Ovary (tissue), 9 donors: ENCODE measurements around the gene RMC1. TPM values are rescaled to one million over a fixed set of nuclear protein-coding genes. Genes with fewer than 3 reads are reported as not detected.
"Not testable (repeated sequence)": the region's sequence is repeated elsewhere in the genome, so short reads cannot be mapped to it uniquely, and the experiment has no call there.

Experiments used
- DNase-seq, 5 donors: peaks; one replicate each; pipeline ENCODE4 v3.0.0-alpha.2; 2019 to 2020
- H3K27ac ChIP-seq, 2 donors: fragments of 200-600 bp; one replicate each; pipeline versions ENCODE4 v1.5.1 to v1.8.0; 2019 to 2022
- H3K27me3 ChIP-seq: fragments of 200-600 bp; one replicate; pipeline ENCODE4 v1.8.0; 2022
- H3K36me3 ChIP-seq: fragments of 200-600 bp; sonication (generic); one replicate; pipeline ENCODE4 v1.5.1; 2019
- H3K4me1 ChIP-seq: one replicate; pipeline ENCODE4 v1.8.1; 2013; ENCODE audit warnings: mild to moderate bottlenecking, moderate library complexity; ENCODE audit not compliant: insufficient read depth
- H3K4me3 ChIP-seq: fragments of 200-600 bp; sonication (generic); one replicate; pipeline ENCODE4 v1.5.1; 2017
- H3K9me3 ChIP-seq, 2 donors: fragments of 200-600 bp in 1 of 2; sonication (generic) in 1 of 2; one replicate each; pipeline versions ENCODE4 v1.5.1 to v1.8.1; 2013 to 2019; ENCODE audit warnings: mild to moderate bottlenecking in 1 of 2, moderate library complexity in 1 of 2
- EP300 ChIP-seq: sonication (generic); formaldehyde crosslinking; IDR thresholded peaks from one replicate; pipeline ENCODE4 v1.6.1; 2017; ENCODE audit warnings: antibody characterized with exemption
- POLR2A ChIP-seq: fragments of 450-650 bp; IDR thresholded peaks from one replicate; pipeline ENCODE4 v1.6.1; 2017; ENCODE audit warnings: antibody characterized with exemption, mild to moderate bottlenecking, moderate library complexity
- WGBS, 3 donors: extraction: QIAGEN DNeasy Blood & Tissue Kit in 1 of 3; methylation state at CpG; one replicate each; pipeline versions ENCODE4 v1.1.5 to v1.1.7; 2013 to 2017; 5-methylcytosine and 5-hydroxymethylcytosine counted together
- intact Hi-C, 4 donors: fragments of 100-400 bp; cut with DNase I; formaldehyde crosslinking; loops; one replicate each; pipeline versions ENCODE4 v1.11.0 to v1.15.1; 2022 to 2023
- polyA plus RNA-seq, 2 donors: library from polyadenylated mRNA; stranded (reverse); fragments of 200-250 nt in 1 of 2; fragments of 350-450 nt in 1 of 2; fragmentation: Illumina TruSeq in 1 of 2; extraction: RNeasy Lipid Tissue Mini Kit (QIAGEN cat#74804) in 1 of 2; gene quantifications; one replicate each; pipeline ENCODE4 v1.2.3, GENCODE V29; 2013 to 2014
- total RNA-seq, 7 donors: library from RNA; depleted of rRNA in 2 of 7; stranded (reverse); fragments of >200 nt in 2 of 7; fragmentation: NEBNext Ultra II Directional in 3 of 7; extraction: Animal tissue kit (Norgen Biotek cat#: 25700) in 3 of 7; gene quantifications; one replicate each; pipeline versions ENCODE4 v1.1.0 to v1.2.4, GENCODE V29; 2016 to 2023
- TF ChIP-seq, protein P1 (sequence below), 3 donors: fragments of 450-650 bp in 2 of 3; fragments of 200-600 bp in 1 of 3; IDR thresholded peaks; one replicate each; pipeline versions ENCODE4 v1.5.1 to v1.8.0; 2016 to 2022; ENCODE audit warnings: antibody characterized with exemption in 3 of 3, mild to moderate bottlenecking in 1 of 3
- donor health status: DM: no; HTN: no; CAD: no; lungs with moderate emphysema.
- donor health status: DM: no; HTN: no; CAD: no.
- donor health status: Bipolar disorder and iron deficiency.
- donor health status: DM: yes; HTN: yes; CAD: no.
- donor health status: DM: no; HTN: no; CAD: no.
- donor health status: DM: yes; HTN: yes; CAD: no.

RMC1 gene
- total and polyA plus RNA-seq, 9 donors = 15.0 to 29.5 (median 22.1) TPM

DNA sequence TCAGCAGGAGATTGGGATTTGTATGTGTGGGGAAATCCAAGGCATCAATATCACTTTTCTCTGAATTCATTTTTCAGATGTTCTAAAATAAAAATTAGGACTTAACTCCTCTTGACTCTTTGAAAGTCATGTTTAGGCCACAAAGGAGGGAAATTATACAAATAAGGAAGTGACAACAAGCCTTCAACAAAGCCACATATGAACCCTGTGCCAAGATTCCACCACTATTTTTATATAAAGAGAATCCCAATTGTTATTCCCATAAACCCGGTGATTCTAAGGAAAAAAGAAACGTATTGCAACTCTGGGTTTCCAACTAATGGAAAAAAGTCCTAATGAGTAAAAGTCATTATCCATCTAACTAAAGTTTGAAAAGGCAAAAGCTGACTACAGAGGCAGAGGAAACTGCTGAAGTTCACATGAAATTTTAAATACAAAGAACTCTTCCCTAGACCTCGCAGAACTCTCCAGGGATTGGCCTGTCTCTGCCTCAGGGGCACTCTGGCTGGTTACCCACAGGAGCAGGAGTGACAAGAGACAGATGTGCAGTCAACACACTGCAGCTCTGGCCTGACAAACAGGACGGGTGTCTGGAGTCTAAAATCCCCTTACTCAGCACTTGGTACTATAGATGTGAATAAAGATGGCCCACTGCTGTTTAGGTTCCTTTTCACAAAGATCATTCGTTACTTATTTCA, 71.4 kb downstream of the RMC1 start:
- 65 to 73% (median 66%) methylated on average over 5 of the region's 5 CpGs for WGBS, 3 donors
- peaks cover 3% of the 10 kb centered on the region for H3K4me1 ChIP-seq
- DNase-seq = no peak
- TF ChIP-seq, protein P1, sequence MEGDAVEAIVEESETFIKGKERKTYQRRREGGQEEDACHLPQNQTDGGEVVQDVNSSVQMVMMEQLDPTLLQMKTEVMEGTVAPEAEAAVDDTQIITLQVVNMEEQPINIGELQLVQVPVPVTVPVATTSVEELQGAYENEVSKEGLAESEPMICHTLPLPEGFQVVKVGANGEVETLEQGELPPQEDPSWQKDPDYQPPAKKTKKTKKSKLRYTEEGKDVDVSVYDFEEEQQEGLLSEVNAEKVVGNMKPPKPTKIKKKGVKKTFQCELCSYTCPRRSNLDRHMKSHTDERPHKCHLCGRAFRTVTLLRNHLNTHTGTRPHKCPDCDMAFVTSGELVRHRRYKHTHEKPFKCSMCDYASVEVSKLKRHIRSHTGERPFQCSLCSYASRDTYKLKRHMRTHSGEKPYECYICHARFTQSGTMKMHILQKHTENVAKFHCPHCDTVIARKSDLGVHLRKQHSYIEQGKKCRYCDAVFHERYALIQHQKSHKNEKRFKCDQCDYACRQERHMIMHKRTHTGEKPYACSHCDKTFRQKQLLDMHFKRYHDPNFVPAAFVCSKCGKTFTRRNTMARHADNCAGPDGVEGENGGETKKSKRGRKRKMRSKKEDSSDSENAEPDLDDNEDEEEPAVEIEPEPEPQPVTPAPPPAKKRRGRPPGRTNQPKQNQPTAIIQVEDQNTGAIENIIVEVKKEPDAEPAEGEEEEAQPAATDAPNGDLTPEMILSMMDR (IDR thresholded peaks at IDR 0.05) = no peak
- TF ChIP-seq EP300 = no peak
- no peak for TF ChIP-seq POLR2A
- intact Hi-C loops = no loop called here
- H3K27me3 ChIP-seq = no peaks in the 10 kb centered on the region
- H3K4me3 ChIP-seq = no peak overlapping the region
- no peaks in the 10 kb centered on the region for H3K9me3 ChIP-seq
- H3K27ac ChIP-seq = no peak overlapping the region
- no peaks in the 10 kb centered on the region for H3K36me3 ChIP-seq

DNA sequence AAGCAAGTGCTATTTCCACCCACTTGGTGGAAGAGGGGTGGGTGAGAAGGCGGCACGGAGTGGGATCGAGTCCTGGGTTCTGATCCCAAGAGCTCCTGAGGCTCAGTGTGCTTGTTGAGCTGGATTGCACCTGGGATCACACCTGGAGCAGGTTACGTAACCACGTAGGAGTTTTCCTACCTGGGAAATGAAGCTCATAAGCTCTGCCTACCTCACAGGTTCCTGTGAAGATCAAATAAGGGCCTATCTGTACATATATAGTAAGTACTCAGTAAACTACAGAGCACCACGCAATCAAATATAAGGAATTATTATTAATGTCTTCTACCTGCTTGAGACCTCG, 72.0 kb downstream of the RMC1 start:
- H3K27ac ChIP-seq = no peak overlapping the region
- WGBS, 3 donors = 95 to 98% (median 96%) methylated on average over 7 of the region's 7 CpGs

DNA sequence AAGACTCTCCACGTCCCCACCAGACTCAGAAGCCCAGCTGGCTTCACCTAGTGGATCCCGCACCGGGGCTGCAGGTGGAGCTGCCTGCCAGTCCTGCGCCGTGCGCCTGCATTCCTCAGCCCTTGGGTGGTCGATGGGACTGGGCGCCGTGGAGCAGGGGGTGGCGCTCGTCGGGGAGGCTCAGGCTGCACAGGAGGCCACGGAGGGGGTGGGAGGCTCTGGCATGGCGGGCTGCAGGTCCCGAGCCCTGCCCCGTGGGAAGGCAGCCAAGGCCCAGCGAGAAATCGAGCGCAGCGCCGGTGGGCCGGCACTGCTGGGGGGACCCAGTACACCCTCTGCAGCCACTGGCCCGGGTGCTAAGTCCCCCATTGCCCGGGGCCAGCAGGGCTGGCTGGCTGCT, 74.2 kb downstream of the RMC1 start:
- H3K36me3 ChIP-seq, H3K27ac ChIP-seq, DNase-seq, H3K27me3 ChIP-seq, intact Hi-C loops, H3K9me3 ChIP-seq, H3K4me1 ChIP-seq, H3K4me3 ChIP-seq: not testable (repeated sequence)
- WGBS, 3 donors = 94 to 96% (median 95%) methylated on average over 15 to 24 of the region's 24 CpGs

More for the DNA sequence above, 72.0 kb downstream of the RMC1 start:
- Histone ChIP-seq H3K4me3 (no peak overlapping the region), H3K36me3 (no peaks in the 10 kb centered on the region), H3K9me3 (no peaks in the 10 kb centered on the region), H3K27me3 (no peaks in the 10 kb centered on the region), H3K4me1 (peaks cover 3% of the 10 kb centered on the region)
- intact Hi-C loops = no loop called here
- DNase-seq = no peak
- TF ChIP-seq EP300 = no peak

DNA sequence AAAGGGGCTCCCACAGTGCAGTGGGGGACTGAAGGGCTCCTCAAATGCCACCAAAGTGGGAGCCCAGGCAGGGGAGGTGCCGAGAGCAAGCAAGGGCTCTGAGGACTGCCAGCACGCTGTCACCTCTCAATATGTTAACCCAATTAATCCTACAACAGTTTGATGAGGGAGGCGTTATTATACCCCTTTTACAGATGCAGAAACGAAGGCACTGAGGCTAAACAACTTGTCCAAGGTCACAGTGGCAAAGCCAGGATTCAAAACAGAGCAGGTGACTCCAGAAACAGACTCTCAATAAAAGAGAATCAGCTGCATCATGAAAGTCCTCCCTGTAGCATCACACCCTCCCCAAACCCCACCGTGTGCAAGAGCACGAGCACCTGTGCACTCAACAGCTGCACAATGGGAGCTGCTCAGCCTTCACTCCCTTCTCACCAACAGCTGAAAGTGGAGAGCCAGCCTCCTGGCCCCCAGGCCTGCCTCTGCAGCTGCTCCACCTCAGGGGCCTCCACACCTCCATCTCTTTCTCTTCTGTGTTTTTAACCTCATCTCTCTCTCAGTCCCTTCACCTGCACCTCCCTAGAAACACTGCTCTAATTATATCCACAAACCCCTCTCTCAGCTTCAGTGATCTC, 74.9 kb downstream of the RMC1 start:
- TF ChIP-seq POLR2A (no peak), EP300 (no peak)
- TF ChIP-seq, protein P1 (IDR thresholded peaks at IDR 0.05) = no peak
- intact Hi-C loops = no loop called here
- Histone ChIP-seq H3K4me3 (no peak overlapping the region), H3K36me3 (no peaks in the 10 kb centered on the region), H3K27ac (no peak overlapping the region), H3K4me1 (peaks cover 3% of the 10 kb centered on the region), H3K9me3 (no peaks in the 10 kb centered on the region), H3K27me3 (no peaks in the 10 kb centered on the region)
- WGBS, 3 donors = 83 to 90% (median 84%) methylated on average over 6 of the region's 6 CpGs
- no peak for DNase-seq

DNA sequence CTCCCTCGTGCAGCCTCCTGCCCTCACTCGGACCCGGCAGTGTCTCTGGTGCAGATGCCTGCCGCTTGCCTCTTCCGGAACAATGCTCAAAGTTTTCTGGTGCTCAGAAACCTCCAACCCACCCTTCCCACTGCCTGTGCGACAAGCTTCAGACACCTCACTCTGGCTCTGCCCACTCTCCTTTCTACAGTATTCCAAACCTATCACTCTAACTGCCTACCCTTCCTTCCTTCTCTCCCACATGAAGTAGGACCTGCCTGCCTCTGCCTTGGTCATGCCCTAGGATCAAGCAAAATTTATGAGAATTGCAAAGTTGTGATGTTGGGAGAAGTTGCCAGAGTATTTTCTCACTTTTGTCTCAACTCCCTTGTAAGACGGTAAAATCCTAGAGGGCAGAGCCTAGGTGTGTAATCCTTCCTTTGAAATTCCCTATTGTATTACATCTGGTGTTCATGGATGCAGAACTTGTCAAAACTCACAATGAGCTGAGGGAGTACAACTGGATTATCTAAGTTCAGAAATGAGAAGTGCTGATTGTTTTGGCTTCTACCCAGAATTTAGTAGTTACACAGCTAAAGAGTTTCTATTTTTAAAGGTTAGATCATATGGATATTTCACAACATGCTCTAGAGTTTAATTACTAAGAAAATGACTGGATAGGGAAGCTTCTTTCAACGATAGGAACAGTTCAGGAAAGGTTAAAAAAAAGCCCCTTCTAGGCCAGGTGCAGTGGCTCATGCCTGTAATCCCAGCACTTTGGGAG, 75.8 kb downstream of the RMC1 start:
- no peak overlapping the region for H3K4me3 ChIP-seq
- no peaks in the 10 kb centered on the region for H3K9me3 ChIP-seq
- no peaks in the 10 kb centered on the region for H3K27me3 ChIP-seq
- TF ChIP-seq EP300 = no peak
- TF ChIP-seq POLR2A = no peak
- TF ChIP-seq, protein P1 (IDR thresholded peaks at IDR 0.05) = no peak
- DNase-seq = no peak
- H3K36me3 ChIP-seq = no peaks in the 10 kb centered on the region
- 84 to 90% (median 87%) methylated on average over 8 of the region's 8 CpGs for WGBS, 3 donors
- H3K27ac ChIP-seq = no peak overlapping the region
- peaks cover 3% of the 10 kb centered on the region for H3K4me1 ChIP-seq
- intact Hi-C loops = no loop called here
